VCaP (cell line): Measurements from ENCODE around the gene DDN.

Experiments used
- H3K27ac ChIP-seq: fragments of 450-650 bp; 2 replicates; pipeline ENCODE4 v1.5.1; 2017
- TF ChIP-seq, protein P1 (sequence below): fragments of 450-650 bp; conservative IDR thresholded peaks from 2 replicates; pipeline ENCODE4 v1.5.1; 2017; ENCODE audit warnings: mild to moderate bottlenecking, moderate library complexity

The DDN gene

DNA sequence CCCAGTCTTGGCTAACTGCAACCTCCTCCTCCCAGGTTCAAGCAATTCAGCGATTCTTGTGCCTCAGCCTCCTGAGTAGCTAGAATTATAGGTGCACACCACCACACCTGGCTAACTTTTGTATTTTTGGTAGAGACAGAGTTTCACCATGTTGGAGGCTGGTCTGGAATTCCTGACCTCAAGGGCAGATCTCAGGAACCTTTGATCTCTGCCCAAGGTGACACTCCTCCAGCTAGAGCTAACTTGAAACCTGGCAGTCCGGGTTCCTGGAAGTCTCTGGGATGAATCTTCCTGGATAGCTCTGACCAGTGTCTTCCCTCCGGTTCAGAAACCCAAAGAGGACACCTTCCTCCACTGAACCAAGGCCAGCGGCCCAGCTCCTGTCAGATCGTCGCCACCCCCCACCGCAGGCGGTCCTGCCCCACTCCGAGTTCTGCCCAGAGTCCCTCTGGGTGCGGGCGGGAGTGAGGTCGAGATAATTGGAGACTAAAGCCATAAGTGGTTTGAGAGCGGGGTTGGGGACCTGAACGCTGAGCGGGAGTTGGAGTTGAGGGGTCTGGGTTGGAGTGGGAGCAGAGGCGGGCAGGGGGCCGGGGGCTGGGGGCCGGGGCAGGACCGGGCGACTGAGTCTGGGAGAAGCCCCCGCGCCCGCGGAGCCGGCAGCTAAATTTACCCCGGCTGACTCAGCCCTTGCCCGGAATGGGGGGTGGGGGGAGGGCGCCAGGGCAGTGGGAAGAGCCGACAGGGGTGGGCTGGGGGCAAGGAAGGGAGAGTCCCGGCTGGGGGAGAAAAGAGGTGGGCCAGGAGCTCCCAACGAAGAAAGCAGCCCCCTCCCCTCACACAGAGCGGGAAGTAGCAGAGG is 4.7 kb downstream of the DDN start:
- H3K27ac ChIP-seq: no peak overlapping the region
- TF ChIP-seq, protein P1, sequence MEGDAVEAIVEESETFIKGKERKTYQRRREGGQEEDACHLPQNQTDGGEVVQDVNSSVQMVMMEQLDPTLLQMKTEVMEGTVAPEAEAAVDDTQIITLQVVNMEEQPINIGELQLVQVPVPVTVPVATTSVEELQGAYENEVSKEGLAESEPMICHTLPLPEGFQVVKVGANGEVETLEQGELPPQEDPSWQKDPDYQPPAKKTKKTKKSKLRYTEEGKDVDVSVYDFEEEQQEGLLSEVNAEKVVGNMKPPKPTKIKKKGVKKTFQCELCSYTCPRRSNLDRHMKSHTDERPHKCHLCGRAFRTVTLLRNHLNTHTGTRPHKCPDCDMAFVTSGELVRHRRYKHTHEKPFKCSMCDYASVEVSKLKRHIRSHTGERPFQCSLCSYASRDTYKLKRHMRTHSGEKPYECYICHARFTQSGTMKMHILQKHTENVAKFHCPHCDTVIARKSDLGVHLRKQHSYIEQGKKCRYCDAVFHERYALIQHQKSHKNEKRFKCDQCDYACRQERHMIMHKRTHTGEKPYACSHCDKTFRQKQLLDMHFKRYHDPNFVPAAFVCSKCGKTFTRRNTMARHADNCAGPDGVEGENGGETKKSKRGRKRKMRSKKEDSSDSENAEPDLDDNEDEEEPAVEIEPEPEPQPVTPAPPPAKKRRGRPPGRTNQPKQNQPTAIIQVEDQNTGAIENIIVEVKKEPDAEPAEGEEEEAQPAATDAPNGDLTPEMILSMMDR: no peak

DNA sequence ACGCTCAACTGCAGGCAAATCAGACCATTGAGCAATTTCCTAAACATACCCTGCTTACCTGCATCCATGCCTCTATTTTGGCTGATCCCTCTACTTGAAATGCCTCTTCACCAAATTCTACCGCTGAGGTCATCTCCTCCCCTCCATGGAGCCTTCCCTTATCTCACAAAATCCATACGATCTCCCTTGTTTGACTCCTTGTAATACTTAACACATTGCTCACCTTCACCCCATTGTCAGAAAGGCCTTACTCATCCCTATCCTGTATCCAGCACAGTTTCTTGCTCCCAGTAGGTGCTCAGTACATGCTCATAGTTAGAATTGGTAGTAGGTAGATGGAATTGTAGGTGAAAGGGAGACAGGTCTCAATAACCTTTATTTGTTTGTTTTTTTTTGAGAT is 5.4 kb downstream of the DDN start:
- TF ChIP-seq, protein P1: no peak
- no peak overlapping the region for H3K27ac ChIP-seq

DNA sequence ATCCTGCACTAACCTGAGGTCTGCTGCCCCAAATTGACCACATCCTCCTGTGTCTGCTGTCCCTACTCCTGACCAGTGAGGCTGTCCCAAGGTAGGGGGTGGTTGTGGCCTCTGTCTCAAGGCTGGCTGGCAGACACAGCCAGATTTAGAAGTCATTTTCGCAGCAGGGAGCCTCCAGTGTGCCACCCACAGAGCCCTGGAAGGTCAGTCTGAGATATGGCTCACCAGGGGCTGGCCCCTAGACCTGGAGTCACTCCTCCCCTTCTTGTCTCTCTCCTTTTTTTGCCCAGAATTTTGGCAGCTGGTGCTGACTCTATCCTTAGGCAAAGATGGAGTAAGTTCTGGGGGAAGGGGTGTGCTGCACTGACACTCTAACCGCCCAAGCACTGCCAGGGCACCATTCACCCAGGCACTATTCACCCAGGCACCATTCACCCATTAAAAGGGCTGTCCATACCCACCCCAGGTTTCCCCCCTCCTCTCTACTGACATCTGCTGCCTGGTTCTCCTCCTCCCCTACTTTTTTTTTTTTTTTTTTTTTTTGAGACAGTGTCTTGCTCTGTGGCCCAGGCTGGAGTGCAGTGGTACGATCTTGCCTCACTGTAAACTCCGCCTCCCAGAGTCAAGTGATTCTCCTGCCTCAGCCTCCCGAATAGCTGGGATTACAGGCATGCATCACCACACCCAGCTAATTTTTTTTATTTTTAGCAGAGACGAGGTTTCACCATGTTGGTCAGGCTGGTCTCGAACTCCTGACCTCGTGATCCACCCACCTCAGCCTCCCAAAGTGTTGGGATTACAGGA is 7.7 kb downstream of the DDN start:
- TF ChIP-seq, protein P1: no peak
- H3K27ac ChIP-seq: no peak overlapping the region

DNA sequence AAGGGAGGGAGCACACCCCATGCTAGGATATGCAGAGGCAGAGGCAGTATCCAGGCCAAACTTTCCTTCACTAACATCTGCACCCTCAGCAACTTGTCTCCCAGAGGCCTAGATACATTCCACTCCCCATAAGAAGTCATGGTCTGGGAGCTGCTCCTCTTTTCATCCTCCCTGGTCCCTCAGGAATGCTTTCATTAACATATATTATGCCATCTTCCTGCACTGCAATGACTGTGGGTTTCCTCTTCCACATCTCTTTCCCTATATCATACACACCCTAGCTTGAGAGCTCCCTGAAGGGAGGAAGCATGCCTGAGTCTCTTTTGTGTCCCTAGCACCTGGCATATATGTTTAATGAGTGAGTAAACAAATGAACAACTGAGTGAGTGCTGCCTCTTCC is 8.6 kb downstream of the DDN start:
- H3K27ac ChIP-seq: no peak overlapping the region
- TF ChIP-seq, protein P1: no peak

DNA sequence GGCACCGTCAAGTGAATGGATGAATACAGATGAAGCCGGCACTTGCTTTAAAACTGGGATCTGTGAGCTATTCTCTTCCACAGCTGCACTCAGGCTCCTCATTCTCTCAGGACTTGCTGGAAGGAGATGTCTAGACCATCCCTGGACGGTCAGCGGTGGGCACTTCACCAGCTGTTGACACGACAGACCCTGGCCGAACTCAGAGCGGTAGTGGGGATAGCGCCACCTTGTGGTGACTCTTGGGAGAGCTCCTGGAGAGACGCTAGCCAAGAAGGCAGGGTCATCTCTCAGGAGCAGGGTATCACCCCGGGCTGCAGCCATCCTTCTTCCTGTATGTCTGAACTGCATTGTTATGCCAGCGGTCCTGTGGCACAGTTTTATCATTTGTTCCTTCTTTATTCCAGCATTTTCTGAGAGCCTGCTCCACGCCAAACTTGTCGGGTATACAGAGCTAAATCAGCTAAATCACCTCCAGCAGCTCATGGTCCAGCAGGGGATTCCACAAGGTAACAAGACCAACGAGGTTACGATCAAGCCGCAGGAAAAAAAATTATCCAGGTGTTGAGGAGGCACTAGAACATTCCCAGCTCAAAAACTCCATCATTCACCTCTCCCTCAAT is 11.0 kb downstream of the DDN start:
- TF ChIP-seq, protein P1: peak; percentile 88
- no peak overlapping the region for H3K27ac ChIP-seq

DNA sequence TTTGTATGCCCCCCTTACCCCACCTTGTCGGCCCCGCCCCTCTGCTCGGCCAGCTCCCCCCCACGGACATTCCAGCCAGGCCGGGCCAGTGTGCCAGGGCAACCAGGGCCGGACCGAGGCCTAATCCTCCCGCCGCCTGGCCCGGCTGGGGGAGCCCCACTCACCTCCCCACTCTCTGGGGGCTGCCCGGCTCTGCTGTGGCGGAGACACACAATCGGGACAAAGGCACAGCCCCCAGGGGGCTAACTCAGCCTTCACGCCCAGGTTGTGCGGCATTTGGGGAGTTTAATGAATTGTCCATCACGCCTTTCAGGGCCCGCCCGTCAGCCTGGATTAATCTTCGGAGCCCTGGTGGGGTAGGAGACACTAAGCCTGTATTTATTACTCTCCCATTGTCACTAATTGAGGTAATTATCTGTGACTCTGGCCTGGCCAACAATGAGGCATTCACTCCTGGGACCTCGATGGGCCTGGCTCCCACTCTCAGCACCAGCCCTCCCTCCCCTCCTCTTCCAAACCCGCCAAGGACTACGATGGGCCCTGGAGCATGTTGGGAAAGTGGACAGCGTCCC is 12.4 kb downstream of the DDN start:
- TF ChIP-seq, protein P1: no peak
- H3K27ac ChIP-seq: no peak overlapping the region

DNA sequence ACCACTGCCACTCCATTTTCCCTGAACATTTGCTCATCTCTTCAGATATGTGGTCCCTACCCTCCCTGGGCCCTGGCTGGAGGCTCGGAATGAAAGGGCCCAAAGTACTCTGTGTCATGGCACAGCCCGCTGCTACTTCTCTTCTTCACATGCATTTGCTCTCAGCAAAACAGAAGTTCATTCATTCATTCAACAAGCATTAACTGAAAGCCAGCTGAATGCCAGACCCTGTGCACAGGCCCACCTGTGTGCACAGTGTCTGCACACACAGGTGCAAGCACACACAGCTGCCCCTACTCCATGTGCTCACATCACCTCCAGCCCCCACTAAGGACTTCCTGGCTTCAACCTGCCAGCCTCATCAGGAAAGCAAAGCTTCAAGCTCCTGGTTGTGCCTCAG is 13.3 kb downstream of the DDN start:
- H3K27ac ChIP-seq: no peak overlapping the region

More for the DNA sequence above, 13.3 kb downstream of the DDN start:
- TF ChIP-seq, protein P1: no peak
